NCI-H1048 (cell line): ENCODE measurements around the gene ATG2B.

Experiments used
- DNase-seq: peaks from one replicate; lab custom pipeline; 2025; lab: John Stamatoyannopoulos, UW

Gene ATG2B

DNA sequence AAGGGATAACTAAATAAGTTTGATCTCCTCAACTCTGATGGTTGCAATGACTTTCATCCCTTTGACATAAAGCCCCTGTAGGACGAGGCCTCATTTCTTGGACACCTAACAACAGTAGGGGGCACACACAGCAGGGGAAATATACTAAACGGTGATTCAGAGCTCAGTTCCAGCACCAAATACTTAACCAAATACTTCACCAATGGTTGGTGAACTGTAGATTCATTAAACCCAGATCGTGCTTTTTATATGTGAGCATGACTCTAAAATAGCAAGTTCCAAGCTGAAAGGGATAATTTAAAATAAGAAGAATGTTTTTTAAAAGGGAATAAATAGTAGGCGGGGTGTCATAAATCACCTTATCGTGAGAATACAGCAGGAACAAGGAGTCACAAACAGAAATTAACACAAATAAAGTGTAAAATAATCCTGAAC lies 53.2 kb downstream of the ATG2B start:
- DNase-seq: no peak

DNA sequence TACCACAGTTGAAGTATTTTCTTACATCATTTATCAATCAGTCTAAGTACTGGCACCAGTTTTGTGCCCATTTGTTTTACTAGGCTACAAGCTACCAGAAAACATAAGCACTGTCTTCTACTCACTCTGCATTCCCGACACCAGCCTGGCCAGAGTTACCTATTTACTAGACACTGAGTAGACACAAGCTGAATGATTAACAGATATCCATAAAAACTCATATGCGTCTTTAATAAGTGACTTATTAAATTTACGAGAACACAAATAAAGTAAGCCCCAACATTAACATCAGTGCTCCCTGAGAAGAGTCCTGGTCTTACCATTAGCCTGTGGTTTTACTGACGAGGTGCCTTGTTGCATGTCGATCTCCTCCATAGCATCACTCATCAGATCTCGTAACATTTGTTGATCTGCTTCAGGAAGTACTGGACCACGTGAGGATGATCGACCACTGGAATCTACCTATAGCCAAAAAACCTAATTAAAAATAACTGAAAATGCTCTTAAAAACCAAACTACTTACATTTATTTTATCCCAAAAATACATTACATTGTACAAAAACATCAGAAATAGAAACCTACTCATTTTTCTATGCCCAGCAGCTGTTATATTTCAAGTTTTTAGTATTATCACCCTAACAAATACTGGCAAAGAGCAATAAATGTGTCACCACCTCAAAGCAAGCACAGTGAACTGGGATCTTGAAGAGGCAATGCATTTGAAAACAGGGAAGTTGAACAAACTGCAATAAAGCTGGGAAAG lies 53.8 kb downstream of the ATG2B start:
- no peak for DNase-seq

DNA sequence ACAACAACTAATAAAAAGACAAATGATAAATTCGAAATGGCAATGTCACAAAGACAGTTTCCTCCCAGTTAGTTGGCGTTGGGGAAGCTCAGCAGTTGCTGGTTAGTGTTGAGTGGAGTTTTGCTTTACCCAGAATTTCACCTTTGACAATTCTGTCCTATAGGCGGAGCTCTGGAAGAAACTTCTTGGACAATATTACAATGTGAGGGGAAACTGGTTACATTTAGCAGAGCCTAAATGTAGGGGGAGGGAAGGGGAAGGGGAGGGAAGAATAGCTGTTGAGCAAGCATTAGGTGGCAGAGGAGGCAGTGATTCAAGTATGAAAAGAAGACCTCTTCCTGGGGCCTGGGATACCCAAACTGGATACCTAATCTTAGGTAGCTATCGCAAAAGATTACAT lies 55.7 kb downstream of the ATG2B start:
- no peak for DNase-seq

DNA sequence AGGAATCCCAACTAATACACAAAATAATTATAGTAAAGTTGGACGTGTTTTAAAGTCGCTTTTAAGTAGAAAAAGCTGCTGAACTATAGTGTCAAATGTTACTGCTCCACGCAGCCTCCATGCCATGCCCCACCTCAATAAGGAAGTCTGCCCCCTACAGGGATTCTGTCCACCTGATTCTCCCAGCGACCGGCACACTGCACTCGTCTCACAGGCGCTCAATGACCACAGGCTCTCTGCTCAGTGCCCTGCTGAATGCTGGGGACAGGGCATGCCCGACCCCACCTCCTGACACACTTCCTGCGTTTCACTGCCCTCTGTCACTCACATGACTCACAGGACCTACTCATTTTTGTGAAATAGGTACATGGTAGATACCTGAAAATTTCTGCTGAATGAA lies 58.2 kb downstream of the ATG2B start:
- DNase-seq: no peak

DNA sequence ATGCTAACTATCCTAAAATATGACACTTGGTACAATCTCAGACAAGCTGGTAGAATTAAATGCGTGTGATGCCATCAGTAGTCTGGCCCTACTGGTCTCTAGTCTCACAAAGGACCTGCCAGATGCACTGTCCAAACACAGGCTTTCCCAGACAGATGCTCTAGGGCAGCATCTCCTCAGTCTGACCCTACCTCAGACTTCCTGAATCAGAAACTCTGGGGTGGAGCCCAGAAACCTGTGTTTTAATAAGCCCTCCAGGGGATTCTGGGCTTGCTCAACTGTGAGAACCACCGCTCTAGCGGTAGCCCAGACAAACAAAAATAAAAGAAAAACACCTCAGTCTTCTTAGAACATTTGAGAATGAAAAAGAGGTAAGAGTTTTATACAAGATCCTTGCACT lies 59.2 kb downstream of the ATG2B start:
- DNase-seq: no peak

DNA sequence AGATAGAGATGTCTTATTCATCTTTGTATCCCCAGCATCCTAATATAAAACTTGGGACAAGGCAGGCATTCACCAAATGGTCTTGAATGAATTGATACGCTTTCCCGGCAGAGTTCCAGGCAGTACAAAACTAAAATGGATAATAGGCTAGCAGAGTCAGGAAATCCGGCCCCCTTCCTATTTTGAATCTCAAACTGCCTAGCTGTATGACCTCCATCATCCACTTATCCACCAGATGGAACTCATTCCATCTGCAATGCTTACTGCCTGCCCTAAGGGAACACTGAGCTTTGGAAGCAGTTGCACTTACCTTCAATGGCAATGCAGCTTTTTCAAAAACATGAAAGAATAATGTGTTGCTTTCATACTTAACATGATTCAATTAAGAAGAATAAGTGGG lies 63.7 kb downstream of the ATG2B start:
- no peak for DNase-seq

DNA sequence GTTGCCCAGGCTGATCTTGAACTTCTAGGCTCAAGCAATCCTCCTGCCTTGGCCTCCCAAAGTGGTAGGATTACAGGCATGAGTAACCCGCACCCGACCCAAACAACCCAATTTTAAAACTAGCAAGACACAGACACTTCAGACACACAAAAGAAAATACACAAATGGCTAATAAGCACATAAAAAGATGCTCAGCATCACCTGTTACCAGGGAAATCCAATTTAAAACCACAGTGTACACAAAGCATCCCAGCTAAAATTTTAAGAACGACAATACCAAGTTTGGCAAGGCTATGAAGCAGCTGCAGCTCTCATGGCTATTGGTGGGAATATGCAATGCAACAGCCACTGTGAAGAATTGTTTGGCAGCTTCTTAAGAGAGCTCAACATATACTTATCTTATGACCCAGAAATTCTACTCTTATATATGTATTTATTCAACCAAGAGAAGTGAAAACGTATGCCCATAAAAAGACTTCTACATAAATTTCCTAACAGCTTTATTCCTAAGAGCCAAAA lies 65.1 kb downstream of the ATG2B start:
- no peak for DNase-seq

DNA sequence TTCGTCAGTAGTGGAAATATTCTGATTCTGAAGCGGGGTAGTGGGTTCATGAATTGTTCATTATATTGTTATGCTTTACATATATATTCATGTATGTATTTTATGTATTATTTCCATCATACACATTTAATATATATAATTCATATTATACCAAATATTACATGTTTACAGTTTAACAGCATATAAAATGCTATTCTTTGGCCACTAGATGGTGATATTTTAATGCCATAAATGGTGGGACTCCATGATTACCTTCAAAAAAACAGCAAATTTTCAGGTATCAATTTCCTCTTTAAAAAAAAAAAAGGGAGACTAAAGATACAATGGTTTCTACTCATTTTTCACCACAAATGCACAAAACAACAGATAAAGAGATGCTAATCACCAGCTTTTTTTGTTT lies 66.1 kb downstream of the ATG2B start:
- DNase-seq: no peak

DNA sequence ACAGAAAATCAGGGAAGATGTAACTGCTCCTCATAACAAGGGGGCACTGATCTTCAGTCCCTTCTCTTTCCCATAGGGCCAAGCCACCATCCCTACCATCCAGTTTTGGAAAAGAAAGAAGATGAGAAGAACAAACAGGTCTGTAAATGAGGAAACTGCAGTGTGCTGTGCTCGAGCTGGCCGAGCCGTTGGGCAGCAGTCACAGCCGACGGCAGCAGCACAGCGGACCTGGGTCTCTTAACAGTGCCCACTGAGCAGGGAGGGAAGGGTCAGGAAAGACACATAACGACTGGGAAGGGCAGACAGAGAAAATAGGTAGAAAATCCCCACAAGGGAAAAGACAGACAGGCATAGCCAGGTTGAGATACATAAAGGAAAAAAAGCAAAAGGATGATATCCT lies 68.9 kb downstream of the ATG2B start:
- no peak for DNase-seq

DNA sequence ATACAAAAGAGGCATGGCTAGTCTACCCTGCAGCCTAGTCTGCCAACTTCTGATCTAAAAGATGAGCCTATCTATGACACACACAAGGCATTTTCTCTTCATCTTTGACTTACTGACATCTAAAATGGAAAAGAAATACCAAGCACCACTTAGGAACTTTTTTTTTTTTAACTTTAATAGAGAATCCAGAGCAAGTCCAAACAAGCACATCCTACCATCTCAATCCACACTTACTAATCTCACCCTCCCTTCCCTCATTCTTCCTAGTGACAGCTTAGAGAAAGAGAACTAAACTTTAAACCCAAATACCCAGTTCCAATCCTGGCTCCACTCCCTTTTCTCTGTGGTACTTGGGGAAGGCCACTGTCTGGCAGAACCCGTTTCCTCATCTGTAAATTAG lies 75.3 kb downstream of the ATG2B start:
- no peak for DNase-seq

DNA sequence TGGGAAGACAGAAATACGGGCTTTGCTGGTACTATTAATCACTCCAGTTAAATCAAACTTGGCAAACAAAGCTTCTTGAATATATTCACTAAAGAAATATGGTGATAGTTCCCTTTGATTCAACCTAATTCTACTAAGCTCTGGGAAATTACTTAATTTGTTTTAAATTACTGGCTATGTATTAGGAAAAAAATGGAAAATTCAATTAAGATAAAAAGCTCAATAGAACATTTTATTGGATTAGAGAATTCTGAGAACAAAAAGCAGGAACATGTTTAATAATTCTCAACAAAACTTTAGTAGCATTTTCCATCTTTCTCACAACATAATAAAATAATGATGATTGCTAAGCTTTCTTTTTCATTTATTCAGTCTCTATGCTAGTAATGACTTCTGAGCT lies 76.9 kb downstream of the ATG2B start:
- DNase-seq: no peak

DNA sequence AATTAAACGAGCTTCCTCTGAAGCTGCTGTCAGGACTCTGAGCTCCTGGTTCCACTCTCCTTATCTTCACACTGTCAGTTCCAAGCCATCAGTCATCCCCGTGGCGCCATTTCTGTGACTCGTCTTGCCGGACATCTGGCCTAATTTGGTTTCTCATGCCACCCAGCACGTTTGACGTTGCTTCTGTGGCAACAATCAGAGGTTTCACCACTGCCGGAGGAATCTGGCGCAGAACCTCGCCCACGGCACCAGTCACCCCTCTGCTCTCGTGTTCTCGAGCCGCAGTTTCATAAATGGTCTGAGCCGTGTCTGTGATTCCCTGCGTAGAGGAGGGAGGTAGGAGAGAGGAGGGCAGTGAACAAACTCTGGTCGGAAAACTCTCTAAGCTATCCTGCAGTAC lies 77.5 kb downstream of the ATG2B start:
- no peak for DNase-seq

DNA sequence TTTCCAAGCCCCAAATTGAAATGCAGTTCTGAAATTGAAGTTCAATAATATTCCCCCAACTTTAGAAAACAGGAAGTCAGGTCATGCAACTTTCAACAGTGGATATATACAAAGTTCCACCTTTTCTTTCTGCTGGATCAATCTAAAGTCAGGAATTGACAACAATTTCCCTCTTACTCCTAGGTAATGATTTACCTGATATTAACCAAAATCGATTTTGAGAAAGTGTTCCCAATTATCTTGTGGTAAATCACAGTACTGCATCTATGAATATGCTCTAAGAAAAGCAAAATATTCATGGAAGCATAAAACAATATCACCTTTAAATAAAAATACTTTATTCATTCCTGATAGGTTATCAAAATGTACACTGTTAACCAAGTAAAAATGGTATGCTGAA lies 78.7 kb downstream of the ATG2B start:
- DNase-seq: no peak

DNA sequence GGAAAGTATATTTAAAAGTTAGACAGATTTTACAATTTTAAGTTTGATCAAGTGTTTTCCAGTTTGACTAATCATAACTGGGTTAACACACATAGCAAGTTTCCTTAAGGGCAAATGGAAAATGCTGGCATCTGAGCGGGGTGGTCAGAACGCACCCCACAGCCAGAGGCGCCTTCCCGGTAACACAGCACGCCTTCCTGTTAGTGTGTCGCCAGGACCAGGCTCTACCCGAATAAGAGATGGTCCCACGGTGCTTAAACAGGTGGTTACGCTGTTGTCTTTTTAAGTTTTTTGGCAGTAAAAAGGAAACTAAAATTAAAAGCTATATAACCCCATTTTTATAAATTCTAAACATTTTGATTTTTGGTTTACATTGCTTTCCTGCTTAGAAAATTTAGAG lies 79.1 kb downstream of the ATG2B start:
- DNase-seq: no peak

DNA sequence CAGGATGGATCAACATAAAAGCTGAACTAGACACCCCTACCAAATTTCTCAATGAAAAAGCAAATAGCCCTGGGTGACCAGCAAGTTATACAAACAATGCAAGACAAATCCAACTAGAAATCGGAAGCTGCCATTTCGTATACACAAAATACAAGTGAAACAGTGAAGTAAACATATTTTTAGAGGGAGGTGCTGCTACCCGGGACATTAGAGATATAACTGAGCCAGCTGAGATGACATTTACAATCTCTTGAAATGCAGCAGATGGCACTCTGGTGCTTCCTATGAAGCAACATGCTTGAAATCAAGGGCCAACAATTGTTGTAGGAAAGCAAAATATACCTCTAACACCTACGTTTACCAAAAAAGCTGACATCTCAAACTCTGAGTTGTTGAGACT lies 81.7 kb downstream of the ATG2B start:
- DNase-seq: no peak

DNA sequence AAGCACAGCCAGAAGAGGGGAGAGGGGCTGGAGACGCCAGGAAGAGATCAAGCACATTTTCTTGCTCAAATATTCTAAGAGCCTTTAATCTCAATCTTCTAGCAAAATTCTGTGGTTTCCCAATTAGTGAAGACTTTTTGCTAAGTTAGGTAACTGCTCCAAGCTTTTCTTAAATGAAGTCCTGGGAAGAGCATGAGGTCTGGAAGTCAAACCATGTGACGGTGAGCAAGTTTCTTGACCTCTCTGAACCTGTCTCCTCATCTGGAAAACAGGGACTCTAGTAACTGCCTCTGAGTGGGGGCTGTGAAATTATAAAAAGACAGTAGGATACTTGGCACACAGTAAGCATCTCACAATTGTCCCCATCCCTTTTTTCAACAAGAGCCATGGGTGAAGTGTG lies 83.0 kb downstream of the ATG2B start:
- no peak for DNase-seq

DNA sequence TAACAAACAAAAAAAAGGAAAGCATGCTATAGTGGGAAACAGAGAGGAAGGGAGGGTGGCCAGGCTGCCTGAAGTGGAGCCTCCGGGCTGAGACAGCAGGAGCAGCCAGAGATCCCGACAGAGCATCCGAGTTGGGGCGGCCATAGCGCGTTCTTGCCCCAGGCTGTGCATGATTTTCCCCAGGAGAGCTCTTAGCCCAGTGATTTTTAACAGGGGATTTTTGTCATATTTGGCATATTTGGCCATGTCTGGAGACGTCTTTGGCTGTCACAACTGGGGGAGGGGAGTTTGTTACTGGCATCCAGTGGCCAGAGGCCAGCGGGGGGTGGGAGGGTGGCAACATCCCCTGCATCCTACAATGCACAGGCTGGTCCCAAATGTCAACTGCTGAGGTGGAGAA lies 83.6 kb downstream of the ATG2B start:
- DNase-seq: no peak

DNA sequence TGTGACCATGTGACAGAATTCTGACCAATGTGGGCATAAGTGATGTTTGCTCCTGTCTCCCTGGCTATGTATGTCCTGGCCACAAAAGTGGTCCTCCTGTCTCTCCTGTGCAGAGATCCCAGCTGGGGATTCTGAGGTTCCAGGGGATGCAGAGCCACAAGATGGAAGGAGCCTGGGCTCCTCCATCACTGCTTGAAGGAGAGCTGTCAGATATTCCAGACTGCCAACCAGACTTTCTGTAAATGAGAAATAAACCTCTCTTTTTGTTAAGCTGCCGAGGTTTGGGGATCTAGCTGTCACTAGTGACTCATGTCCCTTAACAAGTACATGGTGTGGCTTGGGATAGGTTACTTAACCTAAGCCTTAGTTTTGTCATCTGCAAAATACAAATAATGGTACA lies 85.3 kb downstream of the ATG2B start:
- no peak for DNase-seq

DNA sequence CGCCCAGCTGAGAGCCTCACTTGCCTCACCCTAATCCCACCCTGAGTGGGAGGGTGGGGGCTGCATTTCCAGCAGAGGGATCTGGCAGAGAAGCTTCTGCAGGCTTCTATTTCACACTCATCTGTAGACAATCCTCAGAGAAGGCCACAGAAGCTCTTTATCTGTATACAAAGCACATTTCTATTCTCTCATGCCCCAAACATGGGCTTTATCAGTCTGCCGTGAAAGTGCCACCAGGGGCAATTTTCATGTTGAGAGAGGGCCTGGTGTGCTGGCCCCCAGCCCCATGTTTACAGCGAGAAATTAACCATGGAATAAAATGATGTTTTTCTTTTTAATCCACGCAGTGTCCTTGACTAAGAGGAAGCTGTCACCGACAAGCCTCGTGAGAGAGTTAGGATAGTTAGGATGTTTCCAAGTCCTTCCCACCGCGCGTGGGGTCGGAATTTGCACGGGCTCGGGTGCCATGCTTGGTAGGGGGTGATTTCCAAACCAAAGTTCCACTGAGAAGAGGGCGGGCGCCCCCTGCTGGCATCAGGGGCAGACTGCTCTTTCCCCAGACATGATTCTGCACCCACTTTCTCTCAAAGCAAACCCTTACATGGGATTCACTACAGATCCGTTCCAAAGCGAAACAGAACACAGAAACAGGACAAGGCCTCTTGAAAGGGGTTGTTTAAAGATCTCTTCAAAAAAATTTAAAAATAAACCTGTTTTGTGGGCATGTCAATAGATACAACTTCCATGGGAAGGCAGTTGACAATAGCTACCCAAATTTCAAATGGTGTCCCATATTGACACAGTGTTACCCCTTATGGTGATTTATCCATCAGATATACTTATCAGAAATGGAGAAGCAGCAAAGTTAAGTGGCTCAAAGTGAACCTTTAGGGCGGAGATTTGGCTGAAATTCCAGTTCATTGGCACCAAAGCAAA lies 87.7 kb downstream of the ATG2B start:
- no peak for DNase-seq

DNA sequence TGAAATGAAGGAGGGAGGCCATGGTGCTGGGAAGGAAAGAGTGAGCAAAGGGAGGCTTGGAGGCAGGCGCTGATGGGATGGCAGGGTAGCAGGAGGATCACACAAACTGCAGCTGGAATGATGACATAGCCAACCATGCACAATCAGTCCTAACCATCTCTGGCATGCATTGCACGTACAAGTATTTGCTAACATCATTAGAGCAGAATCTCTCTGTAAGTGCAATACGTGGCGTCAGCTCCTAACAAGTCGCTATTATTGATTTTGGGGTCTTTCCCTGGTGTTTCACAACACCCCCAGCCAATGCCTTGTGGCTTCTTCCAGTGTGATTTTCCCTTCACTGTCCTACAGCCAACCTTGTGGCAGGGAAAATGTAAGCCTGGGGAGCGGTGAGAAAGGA lies 88.6 kb downstream of the ATG2B start:
- no peak for DNase-seq

DNA sequence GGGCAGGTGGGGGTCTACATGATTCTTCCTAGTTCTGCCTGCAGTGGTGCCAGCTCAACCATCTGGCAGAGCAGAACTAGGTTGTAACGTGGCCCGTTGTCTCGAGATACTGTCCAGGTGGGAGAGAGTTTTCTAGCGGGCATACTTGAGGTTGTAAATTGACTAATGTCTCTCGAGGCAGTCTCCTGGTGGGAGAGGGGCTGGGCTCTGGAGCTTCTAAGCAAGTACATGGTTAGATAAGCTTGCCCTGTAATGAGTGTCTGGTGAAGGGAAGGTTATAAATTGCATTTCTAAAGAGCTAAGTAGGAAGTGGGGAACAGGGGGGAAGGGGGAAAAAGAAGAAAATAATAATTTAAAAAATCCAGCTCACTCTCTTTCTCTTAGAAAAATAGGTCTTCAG lies 89.0 kb downstream of the ATG2B start:
- no peak for DNase-seq

DNA sequence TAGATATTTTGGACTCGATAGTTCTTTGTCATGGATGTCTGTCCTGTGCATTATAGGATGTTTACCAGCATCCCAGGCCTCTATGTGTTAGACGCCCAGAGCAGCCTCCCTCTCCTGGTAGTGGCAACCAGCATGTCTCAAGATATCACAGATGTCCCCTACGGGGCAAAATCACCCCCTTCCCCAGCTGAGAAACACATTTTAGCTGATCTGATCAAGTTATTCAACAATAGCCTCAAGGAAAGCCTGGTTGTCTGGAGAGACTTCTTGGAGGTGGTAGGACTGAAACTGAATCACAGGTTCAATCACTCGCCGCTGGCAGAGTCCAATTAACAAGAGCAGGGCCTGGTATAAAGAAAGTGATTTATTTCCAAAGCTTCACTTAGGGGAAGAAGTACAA lies 89.5 kb downstream of the ATG2B start:
- no peak for DNase-seq

DNA sequence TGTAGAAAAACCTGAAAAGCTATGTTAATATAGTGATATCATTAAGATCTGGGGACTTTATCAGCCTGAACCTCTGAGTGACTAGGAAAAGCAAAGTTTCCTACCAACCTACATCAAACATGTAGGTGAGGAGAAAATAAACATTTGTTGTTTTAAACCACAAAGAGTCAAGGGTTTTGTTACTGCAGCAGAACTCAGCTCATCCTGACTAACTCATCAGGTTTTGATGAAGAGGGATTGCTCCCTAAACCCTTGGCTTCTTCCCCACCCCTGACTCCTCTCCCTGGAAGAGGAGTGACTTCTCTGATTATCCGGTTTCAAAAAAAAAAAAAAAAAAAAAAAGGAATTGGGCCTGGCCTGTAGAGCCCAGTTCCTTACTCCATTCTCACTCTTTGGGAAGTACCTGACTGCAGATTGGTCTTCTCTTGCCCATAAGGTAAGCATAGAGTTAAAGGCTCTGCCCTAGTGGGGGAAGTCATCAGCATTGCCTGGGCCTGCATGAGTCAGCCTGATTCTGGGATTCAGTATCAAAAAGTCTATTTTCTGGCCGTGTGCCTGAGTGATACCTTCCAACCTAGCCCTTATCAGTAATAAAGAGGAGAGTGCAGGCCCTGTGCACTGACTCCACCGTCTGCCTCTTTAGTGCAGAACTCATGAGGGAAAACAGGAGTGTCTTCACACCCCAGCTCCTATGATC lies 90.2 kb downstream of the ATG2B start:
- no peak for DNase-seq
